CD8-positive, alpha-beta memory T cell (primary cell): ENCODE results near the gene PDPN. TPM values are rescaled to one million over a fixed set of nuclear protein-coding genes. Genes with fewer than 3 reads are reported as not detected.

Experiments
- CTCF ChIA-PET: fragments of 350-600 bp; sonication (Branson Sonifier 250); formaldehyde crosslinking; loops from one replicate; lab custom pipeline; 2021; ENCODE audit warnings: antibody characterized with exemption; lab: Charles Lee
- POLR2A ChIA-PET: fragments of 350-600 bp; sonication (Branson Sonifier 250); formaldehyde crosslinking; loops from one replicate; lab custom pipeline; 2021; ENCODE audit warnings: antibody characterized with exemption; lab: Charles Lee
- DNase-seq, 5 donors: peaks; one replicate each; pipeline versions ENCODE4 v3.0.0 to v3.0.0-alpha.2; 2020 to 2022; ENCODE audit warnings: mixed read lengths in 1 of 5
- H3K27ac ChIP-seq: one replicate; pipeline ENCODE4 v1.7.0; 2013; ENCODE audit warnings: low read depth, mild to moderate bottlenecking, low read length, moderate library complexity
- H3K27me3 ChIP-seq: 2 replicates; pipeline ENCODE4 v1.7.0; 2013; ENCODE audit warnings: low read length, mild to moderate bottlenecking; ENCODE audit not compliant: insufficient read depth, poor library complexity, severe bottlenecking
- H3K36me3 ChIP-seq: 2 replicates; pipeline ENCODE4 v1.7.0; 2013; ENCODE audit warnings: mild to moderate bottlenecking, low read length, moderate library complexity; ENCODE audit not compliant: insufficient read depth
- H3K4me1 ChIP-seq: 2 replicates; pipeline ENCODE4 v1.7.0; 2013; ENCODE audit warnings: mild to moderate bottlenecking, low read length, moderate library complexity; ENCODE audit not compliant: insufficient read depth
- H3K4me3 ChIP-seq: 2 replicates; pipeline ENCODE4 v1.7.0; 2013; ENCODE audit warnings: mild to moderate bottlenecking, low read length
- H3K9me3 ChIP-seq: 2 replicates; pipeline ENCODE4 v1.7.0; 2013; ENCODE audit warnings: mild to moderate bottlenecking, low read length
- H3K27ac Mint-ChIP-seq, 8 donors: one replicate each; pipeline ENCODE4 v1.8.0; 2020 to 2021; ENCODE audit warnings: mixed read lengths in 8 of 8, mild to moderate bottlenecking in 6 of 8, inconsistent platforms in 3 of 8, moderate library complexity in 3 of 8
- H3K27me3 Mint-ChIP-seq, 2 donors: one replicate each; pipeline ENCODE4 v1.8.0; 2020 to 2021; ENCODE audit warnings: mixed read lengths in 2 of 2, mild to moderate bottlenecking in 1 of 2, moderate library complexity in 1 of 2
- H3K36me3 Mint-ChIP-seq, 3 donors: one replicate each; pipeline ENCODE4 v1.8.0; 2020 to 2021; ENCODE audit warnings: mixed read lengths in 3 of 3, inconsistent platforms in 1 of 3, mild to moderate bottlenecking in 1 of 3
- H3K4me1 Mint-ChIP-seq, 3 donors: one replicate each; pipeline ENCODE4 v1.8.0; 2020 to 2021; ENCODE audit warnings: mixed read lengths in 3 of 3, inconsistent platforms in 1 of 3, mild to moderate bottlenecking in 1 of 3
- H3K4me3 Mint-ChIP-seq, 7 donors: one replicate each; pipeline ENCODE4 v1.8.0; 2020 to 2021; ENCODE audit warnings: mixed read lengths in 7 of 7, mild to moderate bottlenecking in 6 of 7, moderate library complexity in 4 of 7, inconsistent platforms in 2 of 7
- H3K9me3 Mint-ChIP-seq, 5 donors: one replicate each; pipeline ENCODE4 v1.8.0; 2020 to 2022; ENCODE audit warnings: mixed read lengths in 5 of 5, mild to moderate bottlenecking in 3 of 5, moderate library complexity in 2 of 5, inconsistent platforms in 1 of 5
- polyA plus RNA-seq: library from polyadenylated mRNA; unstranded; fragments of 300-500 nt; fragmentation: Illumina TruSeq; gene quantifications from one replicate; pipeline ENCODE4 v1.2.3, GENCODE V29; 2021
- total RNA-seq, 2 experiments: library from RNA; stranded (reverse); gene quantifications; one replicate each; pipeline ENCODE4 v1.2.3, GENCODE V29; 2021

The PDPN gene, protein sequence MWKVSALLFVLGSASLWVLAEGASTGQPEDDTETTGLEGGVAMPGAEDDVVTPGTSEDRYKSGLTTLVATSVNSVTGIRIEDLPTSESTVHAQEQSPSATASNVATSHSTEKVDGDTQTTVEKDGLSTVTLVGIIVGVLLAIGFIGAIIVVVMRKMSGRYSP
- total RNA-seq (under 1 TPM in 1 of 2 experiments, not detected in 1; 0.20 TPM), polyA plus RNA-seq (not detected)

DNA sequence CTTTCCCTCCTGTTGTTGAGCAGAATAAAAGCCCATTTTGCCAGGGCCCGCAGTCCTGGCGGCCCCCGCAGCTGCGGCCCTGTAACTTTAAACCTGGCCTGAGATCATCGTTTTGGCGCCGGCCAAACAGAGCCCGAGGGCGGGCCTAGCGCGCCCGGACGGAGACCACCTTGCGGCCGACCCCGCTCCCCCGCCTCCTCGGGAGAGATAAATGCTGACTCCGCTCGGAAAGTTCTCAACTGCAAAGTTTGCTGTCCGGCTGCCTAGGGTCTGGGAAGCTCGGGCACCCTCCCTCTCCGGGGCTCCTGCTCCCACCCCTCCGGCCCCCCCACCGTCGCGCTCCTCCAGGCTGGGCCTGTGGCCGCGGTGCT is at the start of gene PDPN:
Gene PDPN (plus strand): TSS at position 238 of the 371 bp plus-strand sequence. CDS start 202 bp downstream, outside the sequence.
- Histone ChIP-seq H3K27ac (no peak within 1 kb of the TSS), H3K36me3 (no peaks in the 10 kb centered on the region), H3K4me1 (no peaks in the 10 kb centered on the region), H3K9me3 (no peaks in the 10 kb centered on the region), H3K27me3 (peaks cover 13% of the 10 kb centered on the region), H3K4me3 (no peak within 1 kb of the TSS)
- Mint-ChIP-seq H3K4me3 (no peak within 1 kb of the TSS), H3K27ac (no peak within 1 kb of the TSS), H3K9me3 (no peaks in the 10 kb centered on the region), H3K4me1 (no peaks in the 10 kb centered on the region), H3K36me3 (no peaks in the 10 kb centered on the region), H3K27me3 (peaks cover 36 to 74% of the 10 kb centered on the region in 2 donors)
- ChIA-PET CTCF (no interaction called here), POLR2A (no interaction called here)
- DNase-seq: no peak

DNA sequence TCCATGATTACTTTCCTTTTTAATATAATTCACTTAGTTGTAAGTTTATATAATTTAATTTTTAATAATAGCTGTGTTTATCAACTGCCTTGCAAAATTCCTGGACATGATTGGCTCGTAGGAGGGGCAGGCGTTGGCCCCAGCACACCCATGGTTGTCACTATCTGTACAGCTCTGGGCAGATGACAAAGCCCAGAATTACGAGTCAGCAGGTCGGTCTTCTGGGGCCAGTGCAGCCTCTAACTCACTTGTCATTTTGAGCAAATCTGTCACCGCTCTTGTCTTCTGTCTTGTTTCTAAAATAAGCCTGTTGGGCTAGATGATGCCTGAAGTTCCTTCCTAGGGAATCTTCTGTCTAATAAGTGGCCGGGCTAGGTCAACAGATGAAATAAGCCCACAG is 48.4 kb upstream of the PDPN start:
- Histone ChIP-seq H3K4me3 (no peak overlapping the region), H3K27ac (no peak overlapping the region), H3K36me3 (no peaks in the 10 kb centered on the region), H3K9me3 (no peaks in the 10 kb centered on the region), H3K27me3 (no peaks in the 10 kb centered on the region), H3K4me1 (no peaks in the 10 kb centered on the region)
- ChIA-PET POLR2A (no interaction called here), CTCF (no interaction called here)
- Mint-ChIP-seq H3K9me3 (no peaks in the 10 kb centered on the region), H3K4me1 (no peaks in the 10 kb centered on the region), H3K27ac (no peak overlapping the region), H3K36me3 (no peaks in the 10 kb centered on the region), H3K4me3 (no peak overlapping the region), H3K27me3 (peaks cover 3 to 14% of the 10 kb centered on the region in 2 donors)
- no peak for DNase-seq

DNA sequence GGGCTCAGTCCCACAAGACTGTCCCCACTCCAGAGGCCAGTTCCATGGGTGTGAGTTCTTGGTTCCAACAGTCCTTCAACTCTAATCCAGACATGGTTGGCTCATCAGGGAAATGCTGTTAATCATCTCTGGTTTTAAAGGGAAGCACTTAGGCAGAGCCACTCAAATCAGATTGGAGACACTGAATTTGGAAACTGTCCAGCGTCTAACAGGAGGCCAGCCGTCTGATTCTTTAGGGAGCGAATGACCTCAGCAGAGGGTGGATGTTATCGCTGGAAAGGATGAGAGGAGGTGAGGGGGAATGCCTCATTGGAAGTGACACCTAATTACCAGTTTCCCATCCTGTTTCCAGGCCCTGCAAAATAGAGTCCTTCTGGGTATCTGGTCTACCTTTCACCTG is 47.1 kb upstream of the PDPN start:
- no peak overlapping the region for H3K4me3 ChIP-seq
- no peak overlapping the region for H3K27ac ChIP-seq
- no peaks in the 10 kb centered on the region for H3K36me3 ChIP-seq
- Mint-ChIP-seq H3K27me3 (peaks cover 3 to 14% of the 10 kb centered on the region in 2 donors), H3K4me3 (no peak overlapping the region), H3K36me3 (no peaks in the 10 kb centered on the region), H3K9me3 (no peaks in the 10 kb centered on the region), H3K27ac (no peak overlapping the region), H3K4me1 (no peaks in the 10 kb centered on the region)
- no peaks in the 10 kb centered on the region for H3K9me3 ChIP-seq
- no peaks in the 10 kb centered on the region for H3K27me3 ChIP-seq
- CTCF ChIA-PET: no interaction called here
- H3K4me1 ChIP-seq: no peaks in the 10 kb centered on the region
- no peak for DNase-seq
- POLR2A ChIA-PET: no interaction called here

DNA sequence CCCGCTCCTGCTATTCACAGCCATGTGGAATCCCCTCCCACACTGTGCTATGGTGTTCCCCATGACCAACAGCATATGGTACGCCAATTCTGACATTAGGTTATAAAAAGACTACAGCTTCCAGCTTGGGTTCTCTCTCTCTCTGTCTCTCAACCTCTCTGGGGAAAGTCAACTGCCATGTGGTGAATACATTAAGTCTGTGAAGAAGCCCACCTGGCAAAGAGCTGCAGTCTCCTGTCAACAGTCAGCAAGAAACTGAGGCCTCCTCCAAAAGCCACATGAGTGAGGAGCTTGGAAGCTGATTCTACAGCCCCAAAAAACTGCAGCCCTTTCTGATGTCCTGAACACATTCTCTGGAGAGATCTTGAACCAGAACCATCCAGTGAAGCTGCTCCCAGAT is 44.8 kb upstream of the PDPN start:
- Histone ChIP-seq H3K4me3 (no peak overlapping the region), H3K27ac (no peak overlapping the region), H3K4me1 (no peaks in the 10 kb centered on the region), H3K27me3 (no peaks in the 10 kb centered on the region), H3K9me3 (no peaks in the 10 kb centered on the region), H3K36me3 (no peaks in the 10 kb centered on the region)
- no peak overlapping the region for H3K27ac Mint-ChIP-seq
- no peak overlapping the region for H3K4me3 Mint-ChIP-seq
- H3K4me1 Mint-ChIP-seq: no peaks in the 10 kb centered on the region
- ChIA-PET CTCF (no interaction called here), POLR2A (no interaction called here)
- H3K36me3 Mint-ChIP-seq: no peaks in the 10 kb centered on the region
- peaks cover 5 to 14% of the 10 kb centered on the region in 2 donors for H3K27me3 Mint-ChIP-seq
- no peak for DNase-seq
- no peaks in the 10 kb centered on the region for H3K9me3 Mint-ChIP-seq

DNA sequence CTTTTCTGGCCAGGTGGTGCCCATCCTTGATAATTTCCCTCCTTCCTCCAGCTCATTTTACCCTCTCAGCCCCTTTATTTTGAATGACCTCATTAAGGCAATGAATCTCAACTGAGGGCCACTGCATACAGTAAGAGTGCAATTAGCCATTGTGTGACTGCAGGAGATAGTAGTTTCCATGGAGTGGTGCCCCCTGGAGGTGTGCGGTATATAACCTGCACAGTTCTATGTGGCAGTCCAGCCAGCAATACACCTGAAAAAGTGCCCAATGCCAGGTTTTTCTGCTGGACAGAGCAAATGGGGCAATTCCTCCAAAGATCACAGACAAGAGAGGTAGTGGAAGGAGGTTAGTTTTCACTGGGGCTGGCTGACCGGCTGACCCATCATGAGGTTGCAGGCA is 43.9 kb upstream of the PDPN start:
- no peak overlapping the region for H3K4me3 Mint-ChIP-seq
- no peak overlapping the region for H3K27ac Mint-ChIP-seq
- Histone ChIP-seq H3K27ac (no peak overlapping the region), H3K4me3 (no peak overlapping the region), H3K36me3 (no peaks in the 10 kb centered on the region), H3K4me1 (no peaks in the 10 kb centered on the region), H3K27me3 (no peaks in the 10 kb centered on the region), H3K9me3 (no peaks in the 10 kb centered on the region)
- peaks cover 5 to 17% of the 10 kb centered on the region in 2 donors for H3K27me3 Mint-ChIP-seq
- DNase-seq: no peak
- no peaks in the 10 kb centered on the region for H3K36me3 Mint-ChIP-seq
- ChIA-PET POLR2A (no interaction called here), CTCF (no interaction called here)
- no peaks in the 10 kb centered on the region for H3K4me1 Mint-ChIP-seq
- no peaks in the 10 kb centered on the region for H3K9me3 Mint-ChIP-seq

DNA sequence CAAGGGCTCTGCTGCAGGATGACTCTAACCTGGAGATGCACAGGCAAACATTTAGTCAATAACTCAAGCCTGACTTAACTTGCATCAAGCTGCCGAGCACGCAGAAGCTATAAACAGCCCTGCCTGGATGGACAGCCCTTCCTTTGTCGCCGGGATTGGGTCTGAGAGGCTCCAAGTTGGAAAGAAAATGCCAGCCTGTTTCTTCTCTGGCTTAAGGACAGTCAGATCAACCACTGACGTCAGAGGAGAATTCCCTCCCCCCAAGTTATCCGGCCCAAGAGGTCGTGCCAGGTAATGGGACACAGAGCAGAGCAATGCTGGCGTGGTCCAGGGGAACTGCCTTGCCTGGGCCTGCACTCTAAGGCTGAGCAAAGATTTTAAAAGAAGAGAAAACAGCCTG is 42.8 kb upstream of the PDPN start:
- Mint-ChIP-seq H3K4me1 (no peaks in the 10 kb centered on the region), H3K27ac (no peak overlapping the region), H3K36me3 (no peaks in the 10 kb centered on the region), H3K27me3 (peaks cover 5 to 16% of the 10 kb centered on the region in 2 donors), H3K4me3 (no peak overlapping the region), H3K9me3 (peaks cover 0 to 2% (median 0%) of the 10 kb centered on the region in 5 donors)
- H3K4me3 ChIP-seq: no peak overlapping the region
- H3K27ac ChIP-seq: no peak overlapping the region
- ChIA-PET POLR2A (no interaction called here), CTCF (no interaction called here)
- DNase-seq: no peak
- H3K9me3 ChIP-seq: no peaks in the 10 kb centered on the region
- H3K27me3 ChIP-seq: no peaks in the 10 kb centered on the region
- no peaks in the 10 kb centered on the region for H3K4me1 ChIP-seq
- no peaks in the 10 kb centered on the region for H3K36me3 ChIP-seq

DNA sequence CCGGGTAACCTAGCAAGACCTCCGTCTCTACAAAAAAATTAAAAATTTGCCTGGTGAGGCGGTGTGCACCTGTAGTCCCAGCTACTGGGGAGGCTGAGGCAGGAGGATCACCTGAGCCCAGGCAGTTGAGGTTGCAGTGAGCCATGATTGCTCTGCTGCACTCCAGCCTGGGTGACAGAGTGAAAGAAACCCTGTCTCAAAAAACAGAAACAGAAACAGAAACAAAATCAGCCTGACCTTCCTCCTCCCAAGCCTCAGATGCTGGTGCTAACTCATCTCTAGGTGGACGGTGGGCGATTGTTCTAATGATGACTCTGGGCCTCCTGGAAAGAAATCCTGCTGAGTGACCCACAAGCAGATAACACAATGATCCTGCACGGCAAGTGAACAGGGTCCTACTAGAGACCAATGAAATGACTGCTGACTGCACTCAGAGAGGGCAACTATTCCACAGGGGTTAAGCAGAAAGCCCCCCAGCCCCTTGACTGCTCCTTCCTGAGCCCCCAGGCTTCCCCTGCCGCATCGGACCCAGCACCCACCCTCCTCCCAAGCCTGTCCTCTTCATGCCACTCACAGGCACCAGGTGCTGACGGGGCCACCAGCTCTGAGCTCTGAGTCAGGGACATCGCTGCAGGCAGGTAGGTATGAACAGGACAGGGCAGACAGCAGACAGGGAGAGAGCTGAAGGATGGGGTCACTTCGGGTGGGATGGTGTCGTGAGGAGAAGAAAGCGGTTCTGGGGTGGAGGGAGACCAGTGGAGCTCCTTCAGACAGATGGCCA is 42.0 kb upstream of the PDPN start:
- Histone ChIP-seq H3K4me1 (no peaks in the 10 kb centered on the region), H3K36me3 (no peaks in the 10 kb centered on the region), H3K4me3 (no peak overlapping the region), H3K9me3 (no peaks in the 10 kb centered on the region), H3K27me3 (no peaks in the 10 kb centered on the region), H3K27ac (no peak overlapping the region)
- H3K4me3 Mint-ChIP-seq: no peak overlapping the region
- ChIA-PET CTCF (no interaction called here), POLR2A (no interaction called here)
- H3K27ac Mint-ChIP-seq: no peak overlapping the region
- H3K4me1 Mint-ChIP-seq: no peaks in the 10 kb centered on the region
- no peak for DNase-seq
- no peaks in the 10 kb centered on the region for H3K36me3 Mint-ChIP-seq
- H3K9me3 Mint-ChIP-seq: peaks cover 0 to 2% (median 0%) of the 10 kb centered on the region in 5 donors
- H3K27me3 Mint-ChIP-seq: peaks cover 5 to 17% of the 10 kb centered on the region in 2 donors

DNA sequence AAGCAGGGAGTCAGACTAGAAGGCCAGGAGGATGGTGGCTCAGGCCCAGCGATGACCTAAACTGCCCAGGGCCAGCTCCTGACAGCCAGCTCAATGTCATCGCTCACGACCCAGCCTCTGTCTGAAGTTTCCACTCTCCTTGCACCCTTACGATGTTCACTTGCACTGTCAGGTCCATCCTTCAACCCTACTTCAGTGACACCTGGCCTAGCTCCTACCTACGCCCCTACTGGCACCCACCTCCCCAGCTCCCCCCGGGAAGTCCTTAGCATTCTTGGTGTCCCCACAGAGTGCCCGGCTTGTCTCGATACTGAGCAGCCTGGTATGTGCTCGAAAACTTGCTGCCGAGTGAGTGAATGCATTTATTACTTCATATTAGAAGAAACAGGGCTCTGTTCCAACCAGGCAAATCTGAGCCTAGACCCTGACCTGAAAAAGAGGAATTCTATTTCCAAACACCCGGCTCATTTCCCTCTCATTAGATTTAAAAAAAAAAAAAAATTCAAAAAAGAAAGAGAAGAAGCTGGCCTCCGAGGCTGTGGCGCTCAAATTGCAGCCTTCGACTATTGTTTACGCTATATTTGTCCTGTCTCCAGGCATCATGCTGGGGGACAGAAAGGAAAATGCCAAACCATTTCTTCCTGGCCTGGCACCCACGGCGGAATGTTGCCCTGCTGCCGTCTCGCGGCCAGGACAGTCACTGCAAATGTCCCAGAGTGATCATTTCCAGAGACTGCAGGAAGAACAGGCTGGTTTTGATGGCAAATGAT is 40.0 kb upstream of the PDPN start:
- ChIA-PET CTCF (no interaction called here), POLR2A (no interaction called here)
- DNase-seq: no peak
- H3K9me3 Mint-ChIP-seq: peaks cover 0 to 2% (median 0%) of the 10 kb centered on the region in 5 donors
- H3K4me1 ChIP-seq: no peaks in the 10 kb centered on the region
- no peak overlapping the region for H3K27ac Mint-ChIP-seq
- H3K4me3 ChIP-seq: no peak overlapping the region
- H3K27ac ChIP-seq: no peak overlapping the region
- no peaks in the 10 kb centered on the region for H3K36me3 Mint-ChIP-seq
- peaks cover 9 to 19% of the 10 kb centered on the region in 2 donors for H3K27me3 Mint-ChIP-seq
- H3K36me3 ChIP-seq: no peaks in the 10 kb centered on the region
- no peaks in the 10 kb centered on the region for H3K4me1 Mint-ChIP-seq
- H3K4me3 Mint-ChIP-seq: no peak overlapping the region
- H3K9me3 ChIP-seq: no peaks in the 10 kb centered on the region
- H3K27me3 ChIP-seq: no peaks in the 10 kb centered on the region
